ENCODE results near the gene TTC23.

DNA sequence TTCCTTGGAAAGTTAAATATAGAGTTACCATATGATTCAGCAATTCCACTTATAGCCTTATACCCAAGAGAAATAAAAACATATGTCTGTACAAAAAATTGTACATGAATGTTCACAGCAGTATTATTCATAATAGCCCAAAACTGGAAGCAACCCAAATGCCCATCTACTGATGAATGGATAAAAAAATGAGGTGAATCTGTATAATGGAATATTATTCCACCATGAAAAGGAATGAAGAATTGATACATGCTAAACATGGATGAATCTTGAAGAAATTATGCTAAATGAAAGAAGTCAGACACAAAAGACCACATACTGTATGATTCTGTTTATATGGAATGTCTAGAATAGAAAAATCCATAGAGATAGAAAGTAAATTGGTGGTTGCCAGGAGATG is 61.4 kb downstream of the TTC23 start:
- TF ChIP-seq NR2C2 (CRISPR knock-in tag; IDR thresholded peaks at IDR 0.05) (no peak), ELF4 (CRISPR knock-in tag; IDR thresholded peaks at IDR 0.05; ENCODE audit: low read depth) (no peak), CTCF (IDR thresholded peaks at IDR 0.05) (no peak), USF1 (CRISPR knock-in tag; IDR thresholded peaks at IDR 0.05) (no peak), ATF3 (CRISPR knock-in tag; conservative IDR thresholded peaks at IDR 0.05) (no peak), FOXP1 (CRISPR knock-in tag; IDR thresholded peaks at IDR 0.05; ENCODE audit: borderline replicate concordance) (no peak), E2F4 (CRISPR knock-in tag; IDR thresholded peaks at IDR 0.05; ENCODE audit: borderline replicate concordance, low read depth) (no peak)
- TF ChIP-seq, protein P1, sequence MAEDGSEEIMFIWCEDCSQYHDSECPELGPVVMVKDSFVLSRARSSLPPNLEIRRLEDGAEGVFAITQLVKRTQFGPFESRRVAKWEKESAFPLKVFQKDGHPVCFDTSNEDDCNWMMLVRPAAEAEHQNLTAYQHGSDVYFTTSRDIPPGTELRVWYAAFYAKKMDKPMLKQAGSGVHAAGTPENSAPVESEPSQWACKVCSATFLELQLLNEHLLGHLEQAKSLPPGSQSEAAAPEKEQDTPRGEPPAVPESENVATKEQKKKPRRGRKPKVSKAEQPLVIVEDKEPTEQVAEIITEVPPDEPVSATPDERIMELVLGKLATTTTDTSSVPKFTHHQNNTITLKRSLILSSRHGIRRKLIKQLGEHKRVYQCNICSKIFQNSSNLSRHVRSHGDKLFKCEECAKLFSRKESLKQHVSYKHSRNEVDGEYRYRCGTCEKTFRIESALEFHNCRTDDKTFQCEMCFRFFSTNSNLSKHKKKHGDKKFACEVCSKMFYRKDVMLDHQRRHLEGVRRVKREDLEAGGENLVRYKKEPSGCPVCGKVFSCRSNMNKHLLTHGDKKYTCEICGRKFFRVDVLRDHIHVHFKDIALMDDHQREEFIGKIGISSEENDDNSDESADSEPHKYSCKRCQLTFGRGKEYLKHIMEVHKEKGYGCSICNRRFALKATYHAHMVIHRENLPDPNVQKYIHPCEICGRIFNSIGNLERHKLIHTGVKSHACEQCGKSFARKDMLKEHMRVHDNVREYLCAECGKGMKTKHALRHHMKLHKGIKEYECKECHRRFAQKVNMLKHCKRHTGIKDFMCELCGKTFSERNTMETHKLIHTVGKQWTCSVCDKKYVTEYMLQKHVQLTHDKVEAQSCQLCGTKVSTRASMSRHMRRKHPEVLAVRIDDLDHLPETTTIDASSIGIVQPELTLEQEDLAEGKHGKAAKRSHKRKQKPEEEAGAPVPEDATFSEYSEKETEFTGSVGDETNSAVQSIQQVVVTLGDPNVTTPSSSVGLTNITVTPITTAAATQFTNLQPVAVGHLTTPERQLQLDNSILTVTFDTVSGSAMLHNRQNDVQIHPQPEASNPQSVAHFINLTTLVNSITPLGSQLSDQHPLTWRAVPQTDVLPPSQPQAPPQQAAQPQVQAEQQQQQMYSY (CRISPR knock-in tag; IDR thresholded peaks at IDR 0.05): no peak

Measured in WTC11 (cell line).